Trophoblast cell (in vitro differentiated cells and primary cell): ENCODE results near the gene DOLK.
A peak's percentile ranks its signal among the peaks of the same experiment; 100 is the strongest.

Source experiments
- DNase-seq, 2 donors: peaks; one replicate each; pipeline ENCODE4 v3.0.0-alpha.2; 2016
- H2AFZ ChIP-seq: 2 replicates; pipeline ENCODE4 v1.6.1; 2013; ENCODE audit warnings: low read length, moderate library complexity, mild to moderate bottlenecking; ENCODE audit not compliant: insufficient read depth, poor library complexity
- H2AK5ac ChIP-seq: 2 replicates; pipeline ENCODE4 v1.6.1; 2013; ENCODE audit warnings: mild to moderate bottlenecking, low read length
- H2BK120ac ChIP-seq: 2 replicates; pipeline ENCODE4 v1.6.1; 2013; ENCODE audit warnings: low read length, mild to moderate bottlenecking, moderate library complexity; ENCODE audit not compliant: insufficient read depth, poor library complexity
- H2BK12ac ChIP-seq: 2 replicates; pipeline ENCODE4 v1.6.1; 2013; ENCODE audit warnings: mild to moderate bottlenecking, low read length, moderate library complexity
- H2BK5ac ChIP-seq: 2 replicates; pipeline ENCODE4 v1.6.1; 2013; ENCODE audit warnings: low read length, low read depth, moderate library complexity, mild to moderate bottlenecking; ENCODE audit not compliant: poor library complexity
- H3K14ac ChIP-seq: 2 replicates; pipeline ENCODE4 v1.6.1; 2013; ENCODE audit warnings: mild to moderate bottlenecking, low read length
- H3K18ac ChIP-seq: 2 replicates; pipeline ENCODE4 v1.6.1; 2013; ENCODE audit warnings: mild to moderate bottlenecking, low read length
- H3K23ac ChIP-seq: 2 replicates; pipeline ENCODE4 v1.6.1; 2013; ENCODE audit warnings: low read length
- H3K27ac ChIP-seq: 2 replicates; pipeline ENCODE4 v1.5.1; 2013; ENCODE audit warnings: low read depth, mild to moderate bottlenecking, inconsistent platforms, low read length, moderate library complexity
- H3K27me3 ChIP-seq: 2 replicates; pipeline ENCODE4 v1.6.1; 2013; ENCODE audit warnings: inconsistent platforms, mild to moderate bottlenecking, low read length, moderate library complexity; ENCODE audit not compliant: insufficient read depth
- H3K36me3 ChIP-seq, 2 experiments: 1 replicate in 1 of 2; 2 replicates in 1 of 2; pipeline ENCODE4 v1.6.1; 2013; ENCODE audit warnings: low read length in 2 of 2, mild to moderate bottlenecking in 2 of 2, moderate library complexity in 1 of 2; ENCODE audit not compliant: insufficient read depth in 2 of 2, control insufficient read depth in 1 of 2
- H3K4ac ChIP-seq: 2 replicates; pipeline ENCODE4 v1.6.1; 2013; ENCODE audit warnings: low read depth, mild to moderate bottlenecking, low read length, moderate library complexity
- H3K4me1 ChIP-seq, 2 experiments: 1 replicate in 1 of 2; 2 replicates in 1 of 2; pipeline ENCODE4 v1.6.1; 2013; ENCODE audit warnings: low read length in 2 of 2, mild to moderate bottlenecking in 2 of 2, moderate library complexity in 1 of 2; ENCODE audit not compliant: insufficient read depth in 2 of 2, control insufficient read depth in 1 of 2
- H3K4me2 ChIP-seq: 2 replicates; pipeline ENCODE4 v1.6.1; 2013; ENCODE audit warnings: inconsistent platforms, mild to moderate bottlenecking, low read length, moderate library complexity
- H3K4me3 ChIP-seq: 2 replicates; pipeline ENCODE4 v1.5.1; 2013; ENCODE audit warnings: mild to moderate bottlenecking, low read depth, low read length, inconsistent platforms
- H3K79me1 ChIP-seq: one replicate; pipeline ENCODE4 v1.6.1; 2013; ENCODE audit warnings: low read length
- H3K79me2 ChIP-seq: 2 replicates; pipeline ENCODE4 v1.6.1; 2013; ENCODE audit warnings: low read length, mild to moderate bottlenecking; ENCODE audit not compliant: control insufficient read depth, insufficient read depth, poor library complexity
- H3K9ac ChIP-seq: 2 replicates; pipeline ENCODE4 v1.6.1; 2013; ENCODE audit warnings: mild to moderate bottlenecking, low read length
- H3K9me3 ChIP-seq: 2 replicates; pipeline ENCODE4 v1.6.1; 2013; ENCODE audit warnings: low read depth, mild to moderate bottlenecking, control low read depth, inconsistent platforms, low read length; ENCODE audit not compliant: insufficient read depth
- H4K12ac ChIP-seq: 2 replicates; pipeline ENCODE4 v1.6.1; 2013; ENCODE audit warnings: low read depth, mild to moderate bottlenecking, low read length, moderate library complexity
- H4K8ac ChIP-seq: 2 replicates; pipeline ENCODE4 v1.6.1; 2013; ENCODE audit warnings: low read depth, mild to moderate bottlenecking, low read length, moderate library complexity
- H4K91ac ChIP-seq: one replicate; pipeline ENCODE4 v1.6.1; 2013; ENCODE audit warnings: low read depth, mild to moderate bottlenecking, low read length, moderate library complexity
- WGBS: extraction: QIAGEN DNeasy Blood & Tissue Kit; methylation state at CpG from one replicate; pipeline ENCODE4 v1.1.7; 2013; ENCODE audit warnings: missing lambda C conversion rate; ENCODE audit not compliant: insufficient read length, insufficient coverage; ENCODE audit errors: extremely low coverage; 5-methylcytosine and 5-hydroxymethylcytosine counted together

The DOLK gene

GRCh38 chr9:128901379-128901778 lies 46.0 kb downstream of the DOLK start:
- Histone ChIP-seq H2AK5ac (no peak overlapping the region), H4K8ac (no peak overlapping the region), H2BK5ac (no peak overlapping the region), H3K27me3 (no peaks in the 10 kb centered on the region), H3K4me1 (no peaks in the 10 kb centered on the region), H3K18ac (no peak overlapping the region), H2AFZ (no peak overlapping the region), H3K79me2 (no peaks in the 10 kb centered on the region), H3K14ac (no peak overlapping the region), H3K4me2 (no peak overlapping the region), H3K27ac (no peak overlapping the region), H3K36me3 (peaks cover 32 to 42% of the 10 kb centered on the region in 2 experiments), H2BK120ac (no peak overlapping the region), H3K4me3 (no peak overlapping the region), H3K4ac (no peak overlapping the region), H3K79me1 (no peaks in the 10 kb centered on the region), H4K91ac (no peak overlapping the region), H3K9ac (no peak overlapping the region), H3K9me3 (no peaks in the 10 kb centered on the region), H4K12ac (no peak overlapping the region), H2BK12ac (no peak overlapping the region), H3K23ac (no peak overlapping the region)
- DNase-seq: no peak
- WGBS: no CpG with 5 or more reads among the region's 7 CpGs

GRCh38 chr9:128899566-128900322 lies 47.7 kb downstream of the DOLK start:
- H3K23ac ChIP-seq: no peak overlapping the region
- no peak overlapping the region for H2AK5ac ChIP-seq
- H2BK120ac ChIP-seq: no peak overlapping the region
- H3K9ac ChIP-seq: no peak overlapping the region
- H2AFZ ChIP-seq: no peak overlapping the region
- no peak overlapping the region for H2BK5ac ChIP-seq
- H3K27me3 ChIP-seq: no peaks in the 10 kb centered on the region
- no peak overlapping the region for H2BK12ac ChIP-seq
- H4K8ac ChIP-seq: peak overlapping the region; percentile 17
- H3K79me2 ChIP-seq: no peaks in the 10 kb centered on the region
- no peak overlapping the region for H3K27ac ChIP-seq
- no peak overlapping the region for H4K91ac ChIP-seq
- H3K4me3 ChIP-seq: no peak overlapping the region
- H4K12ac ChIP-seq: no peak overlapping the region
- WGBS: no CpG with 5 or more reads among the region's 8 CpGs
- DNase-seq: no peak
- H3K79me1 ChIP-seq: no peaks in the 10 kb centered on the region
- peak overlapping the region; percentile 19 for H3K4ac ChIP-seq
- no peaks in the 10 kb centered on the region for H3K4me1 ChIP-seq
- H3K14ac ChIP-seq: no peak overlapping the region
- no peaks in the 10 kb centered on the region for H3K9me3 ChIP-seq
- H3K18ac ChIP-seq: no peak overlapping the region
- peaks cover 39 to 44% of the 10 kb centered on the region in 2 experiments for H3K36me3 ChIP-seq
- H3K4me2 ChIP-seq: no peak overlapping the region

GRCh38 chr9:128898845-128899565 lies 48.4 kb downstream of the DOLK start:
- Histone ChIP-seq H3K36me3 (peaks cover 39 to 44% of the 10 kb centered on the region in 2 experiments), H4K12ac (no peak overlapping the region), H3K27me3 (no peaks in the 10 kb centered on the region), H4K91ac (no peak overlapping the region), H3K4me1 (no peaks in the 10 kb centered on the region), H3K4me3 (no peak overlapping the region), H3K14ac (no peak overlapping the region), H3K23ac (no peak overlapping the region), H3K79me1 (no peaks in the 10 kb centered on the region), H2AK5ac (no peak overlapping the region), H3K9me3 (no peaks in the 10 kb centered on the region), H3K27ac (no peak overlapping the region), H3K4me2 (no peak overlapping the region), H4K8ac (no peak overlapping the region), H3K18ac (no peak overlapping the region), H2BK120ac (no peak overlapping the region), H2AFZ (no peak overlapping the region), H3K79me2 (no peaks in the 10 kb centered on the region), H2BK12ac (no peak overlapping the region), H2BK5ac (no peak overlapping the region), H3K4ac (no peak overlapping the region), H3K9ac (no peak overlapping the region)
- DNase-seq: no peak
- WGBS: no CpG with 5 or more reads among the region's 18 CpGs

- Histone ChIP-seq H3K18ac (no peak overlapping the region), H4K8ac (no peak overlapping the region), H3K27ac (no peak overlapping the region), H2AFZ (no peak overlapping the region), H4K91ac (no peak overlapping the region), H4K12ac (no peak overlapping the region), H3K9me3 (no peaks in the 10 kb centered on the region), H3K9ac (no peak overlapping the region), H3K4me3 (no peak overlapping the region), H2AK5ac (no peak overlapping the region), H2BK5ac (no peak overlapping the region), H3K14ac (no peak overlapping the region), H3K4me2 (no peak overlapping the region), H3K23ac (no peak overlapping the region), H2BK12ac (no peak overlapping the region), H3K79me2 (no peaks in the 10 kb centered on the region), H3K79me1 (no peaks in the 10 kb centered on the region), H3K4ac (no peak overlapping the region), H2BK120ac (no peak overlapping the region), H3K27me3 (no peaks in the 10 kb centered on the region), H3K36me3 (peaks cover 42 to 45% of the 10 kb centered on the region in 2 experiments), H3K4me1 (no peaks in the 10 kb centered on the region)
- no peak for DNase-seq
- no CpG with 5 or more reads among the region's 5 CpGs for WGBS
Measured at GRCh38 chr9:128898382-128898781, 49.0 kb downstream of the DOLK start.
